Fibroblast of lung (primary cell): Measurements from ENCODE around the gene SLC16A8. TPM values are rescaled to one million over a fixed set of nuclear protein-coding genes. Genes with fewer than 3 reads are reported as not detected.

ENCODE experiments used
- DNase-seq, 2 donors: peaks; one replicate each; pipeline versions ENCODE4 v3.0.0 to v3.0.0-alpha.2; 2010; ENCODE audit warnings: low read depth in 2 of 2
- H2AFZ ChIP-seq: 2 replicates; pipeline ENCODE4 v1.5.1; 2012; ENCODE audit warnings: low read length, control low read depth, inconsistent platforms
- H3K27ac ChIP-seq: 2 replicates; pipeline ENCODE4 v1.5.1; 2011; ENCODE audit warnings: low read length, control low read depth; ENCODE audit not compliant: insufficient read depth
- H3K27me3 ChIP-seq: 2 replicates; pipeline ENCODE4 v1.5.1; 2011; ENCODE audit warnings: mild to moderate bottlenecking, low read length; ENCODE audit not compliant: control insufficient read depth, insufficient read depth
- H3K36me3 ChIP-seq: 2 replicates; pipeline ENCODE4 v1.5.1; 2011; ENCODE audit warnings: low read length; ENCODE audit not compliant: control insufficient read depth, insufficient read depth
- H3K4me1 ChIP-seq: 2 replicates; pipeline ENCODE4 v1.5.1; 2011; ENCODE audit warnings: low read length; ENCODE audit not compliant: control insufficient read depth, insufficient read depth; ENCODE audit errors: extremely low read depth
- H3K4me2 ChIP-seq: 2 replicates; pipeline ENCODE4 v1.5.1; 2011; ENCODE audit warnings: low read length, control low read depth; ENCODE audit not compliant: insufficient read depth; ENCODE audit errors: extremely low read depth
- H3K4me3 ChIP-seq, 4 experiments: fragments of 200-600 bp in 1 of 4; sonication (generic) in 1 of 4; replicated peaks in 1 of 4; 2 replicates each; pipeline ENCODE4 v1.5.1; 2011 to 2016; ENCODE audit warnings: low read length in 4 of 4, low read depth in 3 of 4, mild to moderate bottlenecking in 3 of 4, control low read depth in 2 of 4, inconsistent platforms in 1 of 4, mixed read lengths in 1 of 4; ENCODE audit not compliant: insufficient read depth in 1 of 4; ENCODE audit errors: control extremely low read depth in 1 of 4
- H3K79me2 ChIP-seq: 2 replicates; pipeline ENCODE4 v1.5.1; 2012; ENCODE audit warnings: mild to moderate bottlenecking, low read length, inconsistent platforms; ENCODE audit not compliant: control insufficient read depth, insufficient read depth
- H3K9ac ChIP-seq: 2 replicates; pipeline ENCODE4 v1.5.1; 2011; ENCODE audit warnings: mild to moderate bottlenecking, low read length, control low read depth; ENCODE audit not compliant: insufficient read depth
- H3K9me3 ChIP-seq: 2 replicates; pipeline ENCODE4 v1.5.1; 2012; ENCODE audit warnings: low read depth, low read length; ENCODE audit not compliant: control insufficient read depth, insufficient read depth
- H4K20me1 ChIP-seq: 2 replicates; pipeline ENCODE4 v1.5.1; 2011; ENCODE audit warnings: low read length; ENCODE audit not compliant: control insufficient read depth, insufficient read depth; ENCODE audit errors: extremely low read depth
- EZH2 ChIP-seq: IDR thresholded peaks from 2 replicates; pipeline ENCODE4 v1.5.1; 2012; ENCODE audit warnings: low read length, control low read depth, mild to moderate bottlenecking; ENCODE audit errors: missing control alignments
- polyA plus RNA-seq, 2 donors: library from polyadenylated mRNA; depleted of rRNA in 1 of 2; stranded (reverse) in 1 of 2; unstranded in 1 of 2; fragments of >200 nt; gene quantifications; 2 replicates each; pipeline ENCODE4 v1.2.1, GENCODE V29; 2011 to 2012; ENCODE audit warnings: missing spikeins in 1 of 2
- total RNA-seq: library from RNA; depleted of rRNA; stranded (reverse); fragments of >200 nt; gene quantifications from 2 replicates; pipeline ENCODE4 v1.2.1, GENCODE V29; 2014
- TF ChIP-seq, protein P1 (sequence below), 2 donors: IDR thresholded peaks in 1 of 2; conservative IDR thresholded peaks in 1 of 2; 1 replicate in 1 of 2; 2 replicates in 1 of 2; pipeline ENCODE4 v1.5.1; 2011 to 2012; ENCODE audit warnings: low read length in 2 of 2, control low read depth in 1 of 2, inconsistent platforms in 1 of 2, low read depth in 1 of 2, mild to moderate bottlenecking in 1 of 2

Gene SLC16A8
- total and polyA plus RNA-seq, 2 donors (not counting 1 experiment from before 2014, with no cell fraction given), result under 0.01 TPM; not detected in 1

DNA sequence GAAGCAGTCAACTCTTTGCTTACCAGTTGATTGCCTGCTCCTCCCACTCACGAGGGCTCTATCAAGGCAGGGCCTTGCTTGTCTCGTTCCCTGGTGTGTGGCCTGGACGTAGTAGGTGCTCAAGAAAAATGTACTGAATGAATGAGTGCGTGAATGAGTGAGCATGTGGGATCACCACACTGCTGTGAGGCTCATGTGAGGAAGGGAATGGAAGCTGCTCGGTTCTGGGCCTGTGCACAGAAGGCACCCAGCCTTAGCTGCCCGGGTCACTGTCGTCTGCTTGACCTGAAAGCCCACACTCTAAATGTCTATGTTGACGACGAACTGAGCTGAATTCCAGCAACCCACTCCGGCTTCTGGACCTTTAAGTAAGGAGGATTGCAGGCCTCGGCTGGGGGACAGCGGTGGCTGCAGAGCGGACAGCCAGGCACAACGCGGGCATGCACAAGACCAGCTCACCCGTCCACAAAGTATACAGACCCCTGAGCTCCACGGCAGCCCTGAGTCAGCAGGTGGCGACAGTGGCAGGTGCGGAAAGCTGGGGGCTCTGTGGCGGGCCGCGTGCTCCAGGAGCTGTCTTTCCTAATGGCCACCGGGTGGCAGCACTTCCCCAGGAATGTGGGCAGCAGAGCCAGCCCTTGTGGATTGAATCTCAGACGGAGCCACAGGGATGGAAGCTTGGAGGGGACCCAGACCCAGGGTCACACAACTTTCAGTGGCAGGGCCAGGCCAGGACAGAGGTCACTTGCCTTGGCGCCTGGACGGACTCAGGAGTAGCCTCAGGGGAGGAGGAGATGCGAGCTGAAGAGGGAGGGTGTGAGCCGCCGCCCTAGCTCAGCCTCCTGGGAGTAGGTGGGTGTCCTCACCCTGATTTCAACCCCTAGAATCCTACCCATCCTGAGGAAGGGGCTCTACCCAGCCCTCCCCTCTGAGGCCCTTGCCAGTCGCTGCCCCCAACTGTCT lies 31.8 kb downstream of the SLC16A8 start:
- peaks cover 5% of the 10 kb centered on the region for H3K27me3 ChIP-seq
- H3K36me3 ChIP-seq, result no peaks in the 10 kb centered on the region
- H3K79me2 ChIP-seq, result no peaks in the 10 kb centered on the region
- no peaks in the 10 kb centered on the region for H3K4me1 ChIP-seq
- TF ChIP-seq, protein P1, sequence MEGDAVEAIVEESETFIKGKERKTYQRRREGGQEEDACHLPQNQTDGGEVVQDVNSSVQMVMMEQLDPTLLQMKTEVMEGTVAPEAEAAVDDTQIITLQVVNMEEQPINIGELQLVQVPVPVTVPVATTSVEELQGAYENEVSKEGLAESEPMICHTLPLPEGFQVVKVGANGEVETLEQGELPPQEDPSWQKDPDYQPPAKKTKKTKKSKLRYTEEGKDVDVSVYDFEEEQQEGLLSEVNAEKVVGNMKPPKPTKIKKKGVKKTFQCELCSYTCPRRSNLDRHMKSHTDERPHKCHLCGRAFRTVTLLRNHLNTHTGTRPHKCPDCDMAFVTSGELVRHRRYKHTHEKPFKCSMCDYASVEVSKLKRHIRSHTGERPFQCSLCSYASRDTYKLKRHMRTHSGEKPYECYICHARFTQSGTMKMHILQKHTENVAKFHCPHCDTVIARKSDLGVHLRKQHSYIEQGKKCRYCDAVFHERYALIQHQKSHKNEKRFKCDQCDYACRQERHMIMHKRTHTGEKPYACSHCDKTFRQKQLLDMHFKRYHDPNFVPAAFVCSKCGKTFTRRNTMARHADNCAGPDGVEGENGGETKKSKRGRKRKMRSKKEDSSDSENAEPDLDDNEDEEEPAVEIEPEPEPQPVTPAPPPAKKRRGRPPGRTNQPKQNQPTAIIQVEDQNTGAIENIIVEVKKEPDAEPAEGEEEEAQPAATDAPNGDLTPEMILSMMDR (conservative IDR thresholded peaks at IDR 0.05 in 1 of 2, IDR thresholded peaks at IDR 0.05 in 1 of 2; ENCODE audit: low read depth in 1 of 2, low read length in 2 of 2), result peak; percentile 63 to 68
- TF ChIP-seq EZH2, result no peak
- no peak overlapping the region for H3K4me3 ChIP-seq
- no peak overlapping the region for H3K4me2 ChIP-seq
- H3K9ac ChIP-seq, result no peak overlapping the region
- no peak overlapping the region for H3K27ac ChIP-seq
- H3K9me3 ChIP-seq, result no peaks in the 10 kb centered on the region
- H4K20me1 ChIP-seq, result no peaks in the 10 kb centered on the region
- no peak overlapping the region for H2AFZ ChIP-seq
- DNase-seq, result peak; percentile 61 to 69

DNA sequence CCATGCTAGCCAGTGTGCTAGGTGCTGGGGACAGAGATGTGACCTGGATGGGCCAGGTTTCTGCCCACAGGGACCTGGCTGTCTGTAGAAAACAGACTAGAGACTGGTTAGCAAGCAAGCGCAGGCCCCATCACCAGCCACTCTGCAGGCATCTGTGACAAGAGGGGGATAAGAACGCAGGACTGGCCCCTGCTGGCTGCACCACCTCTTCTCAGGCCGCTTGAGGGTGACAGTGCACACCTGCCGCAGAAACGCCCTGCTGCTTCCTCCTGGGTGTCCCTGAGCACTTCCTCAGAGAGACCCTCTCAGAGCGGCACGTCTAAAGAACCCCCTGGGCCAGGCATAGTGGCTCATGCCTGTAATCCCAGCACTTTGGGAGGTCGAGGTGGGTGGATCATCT lies 32.7 kb downstream of the SLC16A8 start:
- H3K27me3 ChIP-seq, result peaks cover 5% of the 10 kb centered on the region
- no peak for DNase-seq
- no peak overlapping the region for H3K9ac ChIP-seq
- no peaks in the 10 kb centered on the region for H3K36me3 ChIP-seq
- H3K4me2 ChIP-seq, result no peak overlapping the region
- H3K27ac ChIP-seq, result no peak overlapping the region
- H2AFZ ChIP-seq, result no peak overlapping the region
- TF ChIP-seq, protein P1 (conservative IDR thresholded peaks at IDR 0.05 in 1 of 2, IDR thresholded peaks at IDR 0.05 in 1 of 2; ENCODE audit: low read depth in 1 of 2, low read length in 2 of 2), result no peak
- no peak for TF ChIP-seq EZH2
- no peaks in the 10 kb centered on the region for H3K79me2 ChIP-seq
- H3K4me1 ChIP-seq, result no peaks in the 10 kb centered on the region
- no peaks in the 10 kb centered on the region for H3K9me3 ChIP-seq
- H4K20me1 ChIP-seq, result no peaks in the 10 kb centered on the region
- no peak overlapping the region for H3K4me3 ChIP-seq

DNA sequence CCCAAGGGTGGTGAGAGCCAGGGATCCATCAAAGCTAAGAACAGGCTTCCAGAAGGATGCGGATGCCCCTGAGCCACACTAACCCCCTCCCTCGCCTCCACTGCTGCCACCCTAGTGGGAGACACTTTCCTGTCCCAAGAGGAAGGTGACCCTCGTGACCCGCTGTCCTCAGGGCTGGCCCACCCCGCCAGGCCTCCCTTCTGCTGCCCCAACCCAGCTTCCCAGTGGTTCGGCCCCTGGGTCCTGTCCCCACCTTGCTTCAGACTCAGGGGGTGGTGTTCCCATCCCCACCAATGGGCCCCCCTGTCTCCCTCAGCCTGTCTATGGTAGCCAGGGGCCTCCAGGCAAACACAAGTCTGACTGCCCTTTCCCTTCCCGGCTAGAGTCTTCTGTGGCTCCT lies 33.3 kb downstream of the SLC16A8 start:
- Histone ChIP-seq H3K27me3 (peaks cover 5% of the 10 kb centered on the region), H3K4me2 (no peak overlapping the region), H3K27ac (no peak overlapping the region), H2AFZ (no peak overlapping the region), H3K4me1 (no peaks in the 10 kb centered on the region), H3K36me3 (no peaks in the 10 kb centered on the region), H3K79me2 (no peaks in the 10 kb centered on the region), H4K20me1 (no peaks in the 10 kb centered on the region), H3K4me3 (no peak overlapping the region), H3K9ac (no peak overlapping the region), H3K9me3 (no peaks in the 10 kb centered on the region)
- TF ChIP-seq EZH2, result no peak
- TF ChIP-seq, protein P1 (conservative IDR thresholded peaks at IDR 0.05 in 1 of 2, IDR thresholded peaks at IDR 0.05 in 1 of 2; ENCODE audit: low read depth in 1 of 2, low read length in 2 of 2), result no peak
- no peak for DNase-seq
